Loucy (cell line): Measurements from ENCODE around the gene PXN.

Source experiments
- EZH2phosphoT487 ChIP-seq: fragments of 200-600 bp; IDR thresholded peaks from 2 replicates; pipeline ENCODE4 v1.6.1; 2018; ENCODE audit warnings: antibody characterized with exemption, mild to moderate bottlenecking, moderate library complexity, borderline replicate concordance
- TF ChIP-seq, protein P1 (sequence below): fragments of 200-600 bp; sonication (generic); conservative IDR thresholded peaks from 2 replicates; pipeline ENCODE4 v1.5.1; 2014; ENCODE audit warnings: mild to moderate bottlenecking, antibody characterized with exemption, low read length

DNA sequence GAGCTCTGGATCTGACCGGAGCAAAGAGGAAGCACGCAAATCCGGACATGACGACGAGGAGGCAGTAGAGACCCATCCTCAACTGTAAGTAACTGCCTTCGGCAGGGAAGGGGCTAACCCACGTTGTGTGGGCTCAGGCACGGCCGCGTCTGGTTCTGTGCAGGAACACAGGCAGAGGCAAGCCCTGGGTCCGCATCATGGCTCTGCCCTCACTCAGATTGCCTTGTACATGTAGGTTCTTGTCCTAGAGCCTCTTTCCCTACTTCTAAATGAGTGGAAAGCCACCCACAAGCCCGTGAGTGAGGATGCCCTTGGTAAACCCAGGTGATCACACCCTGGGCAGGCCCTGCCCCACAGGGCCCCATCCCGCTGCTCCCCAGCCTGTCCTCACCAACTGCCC is 55.7 kb downstream of the PXN start:
- no peak for TF ChIP-seq EZH2phosphoT487
- TF ChIP-seq, protein P1, sequence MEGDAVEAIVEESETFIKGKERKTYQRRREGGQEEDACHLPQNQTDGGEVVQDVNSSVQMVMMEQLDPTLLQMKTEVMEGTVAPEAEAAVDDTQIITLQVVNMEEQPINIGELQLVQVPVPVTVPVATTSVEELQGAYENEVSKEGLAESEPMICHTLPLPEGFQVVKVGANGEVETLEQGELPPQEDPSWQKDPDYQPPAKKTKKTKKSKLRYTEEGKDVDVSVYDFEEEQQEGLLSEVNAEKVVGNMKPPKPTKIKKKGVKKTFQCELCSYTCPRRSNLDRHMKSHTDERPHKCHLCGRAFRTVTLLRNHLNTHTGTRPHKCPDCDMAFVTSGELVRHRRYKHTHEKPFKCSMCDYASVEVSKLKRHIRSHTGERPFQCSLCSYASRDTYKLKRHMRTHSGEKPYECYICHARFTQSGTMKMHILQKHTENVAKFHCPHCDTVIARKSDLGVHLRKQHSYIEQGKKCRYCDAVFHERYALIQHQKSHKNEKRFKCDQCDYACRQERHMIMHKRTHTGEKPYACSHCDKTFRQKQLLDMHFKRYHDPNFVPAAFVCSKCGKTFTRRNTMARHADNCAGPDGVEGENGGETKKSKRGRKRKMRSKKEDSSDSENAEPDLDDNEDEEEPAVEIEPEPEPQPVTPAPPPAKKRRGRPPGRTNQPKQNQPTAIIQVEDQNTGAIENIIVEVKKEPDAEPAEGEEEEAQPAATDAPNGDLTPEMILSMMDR = no peak
